T-helper 1 cell (primary cell): ENCODE measurements around the gene ATP8B2.
"Not testable (repeated sequence)": the region's sequence is repeated elsewhere in the genome, so short reads cannot be mapped to it uniquely, and the experiment has no call there.

ENCODE experiments used
- DNase-seq, 5 donors: peaks; one replicate each; pipeline ENCODE4 v3.0.0-alpha.2; 2012 to 2020

The ATP8B2 gene

DNA sequence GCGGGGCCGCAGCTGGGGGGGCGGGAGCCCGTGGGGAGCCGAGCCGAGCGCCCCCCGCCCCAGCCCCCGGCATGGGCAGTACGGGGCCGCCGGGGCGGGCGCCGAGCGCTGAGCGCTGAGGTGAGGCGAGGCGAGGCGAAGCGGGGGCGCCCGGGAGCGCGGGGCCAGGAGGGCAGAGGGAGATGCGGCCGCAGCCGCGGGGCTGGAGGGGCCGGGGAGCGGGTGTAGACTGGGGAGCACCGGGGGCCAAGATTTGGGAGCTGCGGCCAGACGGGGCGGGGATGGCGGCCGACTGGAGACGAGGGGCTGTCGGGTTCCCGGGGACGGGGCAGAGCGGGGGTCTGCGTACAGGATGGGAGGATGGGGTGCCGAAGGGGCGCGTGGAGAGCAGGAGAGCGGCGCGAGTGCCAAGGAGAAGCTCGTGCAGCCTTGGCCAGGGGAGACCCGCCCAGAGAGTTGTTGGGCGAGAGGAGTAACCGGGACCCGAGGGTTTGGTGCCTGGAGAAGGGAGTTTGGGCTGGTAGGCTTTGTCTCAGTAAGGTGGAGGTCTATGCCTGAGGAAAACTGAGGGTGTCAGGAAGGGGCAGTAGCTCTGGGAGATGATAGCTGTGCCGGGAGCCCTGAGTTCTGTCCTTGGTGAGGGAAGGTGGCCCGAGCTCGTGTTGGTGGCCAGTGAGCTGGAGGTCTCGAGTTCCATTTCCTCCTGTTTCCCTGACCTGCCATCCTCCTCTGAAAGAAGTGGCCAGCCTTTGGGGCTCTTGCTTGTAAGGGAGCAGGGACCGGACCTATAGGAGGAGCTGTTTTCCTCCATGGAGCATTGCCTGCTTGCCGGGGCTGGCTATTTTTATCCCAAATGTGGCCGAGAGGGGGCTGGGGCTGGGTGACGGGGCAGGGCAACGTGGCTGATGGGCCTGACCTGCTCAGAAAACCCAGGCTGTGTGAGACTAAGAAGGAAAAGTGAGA is 539 bp downstream of the ATP8B2 start:
- DNase-seq = peak in 4 of 5 donors; percentile 28 to 50 (median 34)

DNA sequence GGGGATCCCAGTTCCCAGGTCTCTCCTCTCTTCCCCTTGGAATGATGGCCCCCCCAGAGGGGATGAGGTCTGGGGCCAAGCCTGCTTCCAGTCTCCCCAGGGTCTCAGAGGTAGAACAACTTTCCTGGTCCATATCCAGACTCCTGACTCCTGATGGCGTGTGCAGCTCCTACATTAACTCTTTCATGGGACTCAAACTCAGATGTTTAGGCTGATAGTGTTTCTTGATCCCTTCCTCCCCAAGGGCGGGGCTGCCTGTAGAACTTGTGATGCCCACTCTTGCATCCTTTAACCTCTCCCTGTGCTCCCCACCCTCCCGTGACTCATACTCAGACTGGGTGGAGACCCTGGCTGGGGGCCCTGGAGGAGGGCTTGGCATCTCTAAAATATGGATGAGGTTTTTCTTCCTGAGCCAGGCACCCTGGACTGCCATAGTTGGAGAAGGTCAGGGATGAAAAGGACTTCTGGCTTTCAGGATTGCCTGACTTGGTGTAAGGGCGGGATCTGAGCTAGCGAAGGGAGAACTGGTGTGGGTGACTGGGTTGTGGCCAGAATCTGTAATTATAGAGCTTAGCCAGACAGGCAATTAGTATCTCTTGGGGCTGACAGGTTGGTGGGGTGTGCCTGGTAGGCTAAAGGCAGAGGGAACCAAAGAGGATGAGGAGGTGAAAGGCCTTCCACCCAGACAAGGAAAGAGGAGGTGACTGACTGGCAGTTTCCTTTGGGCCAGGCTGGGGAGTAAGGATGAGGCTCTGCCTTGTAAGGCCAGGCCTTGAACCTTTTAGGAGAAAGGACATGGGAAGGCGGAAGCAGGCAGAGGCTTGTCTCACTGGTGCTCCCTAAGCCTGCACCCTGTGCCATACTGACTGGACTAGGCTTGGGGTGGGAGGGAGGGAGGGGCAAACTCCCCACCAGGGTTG is 1.5 kb downstream of the ATP8B2 start:
- DNase-seq = peak in 1 of 5 donors; percentile 25

DNA sequence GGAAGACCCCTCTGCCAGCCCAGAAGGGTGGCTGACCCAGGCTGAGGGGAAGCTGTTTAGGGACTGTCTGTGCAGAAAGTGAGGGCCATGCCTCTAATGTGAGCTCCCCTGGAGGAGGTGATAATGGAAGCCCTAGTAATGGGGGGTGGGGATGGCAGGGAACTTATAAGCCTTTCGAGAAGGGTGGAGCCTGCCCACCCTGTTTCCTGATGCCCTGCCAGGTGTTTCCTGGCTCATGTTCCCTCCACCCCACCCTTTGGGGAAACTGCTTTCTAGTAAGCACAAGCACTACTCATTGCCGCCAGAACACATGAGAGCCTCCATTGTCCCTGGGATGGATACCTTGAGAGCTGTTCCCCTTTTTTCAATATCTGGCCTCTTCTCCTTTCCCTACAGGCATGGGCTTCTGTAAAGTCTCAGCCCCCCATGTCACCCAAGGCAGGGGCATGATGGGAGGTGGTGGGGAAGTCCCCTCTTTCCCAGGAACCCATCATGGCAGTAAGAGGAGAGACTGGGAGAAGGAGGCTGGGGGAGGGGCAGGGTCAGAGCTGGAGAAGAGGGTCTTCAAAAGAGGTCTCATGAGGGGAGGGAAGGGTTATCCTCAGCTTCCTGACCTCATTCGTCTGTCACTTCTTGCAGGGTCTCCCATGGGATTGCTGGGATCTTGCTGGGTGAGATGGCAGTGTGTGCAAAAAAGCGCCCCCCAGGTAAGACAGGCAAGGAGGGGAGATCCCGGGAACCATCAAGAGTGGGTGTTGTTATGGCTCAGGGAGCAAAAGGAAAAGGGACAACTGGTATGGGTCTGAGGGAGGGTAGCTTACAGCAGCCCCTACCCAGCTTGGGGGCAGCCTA is 2.4 kb downstream of the ATP8B2 start:
- peak in 3 of 5 donors; percentile 33 to 55 (median 37) for DNase-seq

DNA sequence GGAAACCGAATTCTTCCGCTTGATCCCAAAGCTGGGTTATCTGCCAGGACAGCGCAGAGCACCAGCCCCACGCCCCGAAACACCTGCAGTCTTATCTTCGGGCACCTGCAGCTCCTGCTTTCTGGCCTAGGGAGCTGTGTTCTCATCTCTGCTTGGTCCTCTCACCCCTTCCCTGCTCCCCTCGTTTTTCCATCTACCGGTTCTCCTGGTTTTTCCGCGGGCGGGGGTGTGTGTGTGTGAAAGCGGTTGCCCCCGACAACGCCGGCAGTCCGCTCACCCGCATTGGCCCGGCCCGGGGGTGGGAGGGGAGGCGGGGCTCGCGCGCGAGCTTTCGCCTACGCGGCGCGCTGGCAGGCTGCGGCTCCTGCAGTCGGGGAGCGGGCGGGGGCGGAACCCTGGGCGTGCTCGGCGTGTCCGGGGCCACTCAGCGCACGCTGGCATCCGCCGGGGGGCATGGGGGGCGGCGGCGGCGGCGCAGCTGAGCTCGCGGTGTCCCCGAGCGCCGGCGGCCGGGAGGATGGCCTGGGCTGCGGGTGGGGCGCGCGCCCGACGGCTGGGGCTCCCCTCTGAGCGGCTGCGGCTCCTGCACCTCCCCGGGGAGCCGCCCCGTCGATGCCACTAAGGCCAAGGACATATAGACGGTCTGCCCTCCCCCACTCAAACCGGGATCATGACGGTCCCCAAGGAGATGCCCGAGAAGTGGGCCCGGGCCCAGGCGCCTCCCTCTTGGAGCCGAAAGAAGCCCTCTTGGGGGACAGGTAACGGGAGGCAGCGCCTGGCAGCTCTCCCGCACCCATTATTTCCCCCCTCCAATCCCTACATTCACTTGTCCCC is 3.2 kb downstream of the ATP8B2 start:
- peak; percentile 79 to 88 (median 82) for DNase-seq

DNA sequence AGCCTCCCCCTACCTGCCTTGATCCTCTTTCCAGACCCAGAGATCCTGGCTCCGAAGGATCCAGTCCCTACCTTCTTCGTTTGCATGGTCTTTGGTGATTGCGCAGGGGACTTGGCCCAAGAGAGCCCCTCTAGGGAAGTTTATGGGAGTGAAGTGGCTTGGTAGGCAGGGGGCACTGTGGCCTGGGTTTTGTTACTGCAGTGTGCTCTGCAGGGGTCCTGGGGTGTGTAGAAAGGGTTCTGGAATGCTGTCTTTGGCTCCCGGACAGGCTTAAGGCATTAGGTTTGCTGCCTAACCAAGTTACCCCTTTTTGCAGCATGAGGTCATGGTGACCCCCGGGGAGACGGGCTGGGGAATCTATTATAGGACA is 3.8 kb downstream of the ATP8B2 start:
- no peak for DNase-seq

DNA sequence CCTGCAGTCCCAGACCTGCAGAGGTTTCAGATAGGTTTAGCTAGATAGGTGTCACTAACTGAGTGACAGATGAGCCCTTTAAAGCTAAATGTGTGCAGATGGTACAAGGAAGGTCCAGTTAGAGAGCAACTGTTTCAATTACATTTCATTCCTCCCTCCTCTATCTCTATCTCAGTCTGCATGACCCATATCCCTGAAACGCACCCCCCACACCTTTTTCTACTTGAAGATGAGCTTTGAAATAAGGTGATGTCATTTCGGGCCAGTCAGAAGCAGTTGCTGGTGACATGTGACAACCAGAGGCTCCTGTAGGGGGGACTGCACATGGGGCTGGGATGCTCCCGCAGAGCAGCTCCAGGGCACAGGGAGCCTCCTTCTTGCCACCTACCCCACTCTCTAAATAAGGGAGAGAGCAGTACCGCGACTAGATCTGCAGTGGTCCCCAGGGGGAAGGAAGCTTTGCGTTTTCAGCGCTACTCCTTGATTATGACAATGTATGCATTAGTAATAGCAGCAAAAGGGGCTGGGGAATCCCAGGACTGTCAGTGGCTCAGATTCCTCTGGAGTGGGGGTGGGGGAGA is 4.3 kb downstream of the ATP8B2 start:
- DNase-seq = no peak

DNA sequence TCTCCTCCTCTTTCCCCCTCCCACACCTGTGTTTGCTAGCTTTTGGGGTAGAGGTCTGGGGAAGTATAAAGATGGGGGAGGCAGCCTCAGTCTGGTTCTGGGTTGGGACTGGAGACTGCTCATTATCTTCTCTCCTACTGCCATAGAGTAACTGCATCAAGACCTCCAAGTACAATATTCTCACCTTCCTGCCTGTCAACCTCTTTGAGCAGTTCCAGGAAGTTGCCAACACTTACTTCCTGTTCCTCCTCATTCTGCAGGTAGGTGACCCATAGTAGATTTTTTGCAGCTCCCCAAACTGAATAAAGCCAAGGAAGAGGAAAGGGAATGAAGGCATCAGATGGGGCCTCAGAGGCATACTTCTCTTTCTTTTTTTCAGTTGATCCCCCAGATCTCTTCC is 5.3 kb downstream of the ATP8B2 start:
- DNase-seq = peak in 1 of 5 donors; percentile 40

DNA sequence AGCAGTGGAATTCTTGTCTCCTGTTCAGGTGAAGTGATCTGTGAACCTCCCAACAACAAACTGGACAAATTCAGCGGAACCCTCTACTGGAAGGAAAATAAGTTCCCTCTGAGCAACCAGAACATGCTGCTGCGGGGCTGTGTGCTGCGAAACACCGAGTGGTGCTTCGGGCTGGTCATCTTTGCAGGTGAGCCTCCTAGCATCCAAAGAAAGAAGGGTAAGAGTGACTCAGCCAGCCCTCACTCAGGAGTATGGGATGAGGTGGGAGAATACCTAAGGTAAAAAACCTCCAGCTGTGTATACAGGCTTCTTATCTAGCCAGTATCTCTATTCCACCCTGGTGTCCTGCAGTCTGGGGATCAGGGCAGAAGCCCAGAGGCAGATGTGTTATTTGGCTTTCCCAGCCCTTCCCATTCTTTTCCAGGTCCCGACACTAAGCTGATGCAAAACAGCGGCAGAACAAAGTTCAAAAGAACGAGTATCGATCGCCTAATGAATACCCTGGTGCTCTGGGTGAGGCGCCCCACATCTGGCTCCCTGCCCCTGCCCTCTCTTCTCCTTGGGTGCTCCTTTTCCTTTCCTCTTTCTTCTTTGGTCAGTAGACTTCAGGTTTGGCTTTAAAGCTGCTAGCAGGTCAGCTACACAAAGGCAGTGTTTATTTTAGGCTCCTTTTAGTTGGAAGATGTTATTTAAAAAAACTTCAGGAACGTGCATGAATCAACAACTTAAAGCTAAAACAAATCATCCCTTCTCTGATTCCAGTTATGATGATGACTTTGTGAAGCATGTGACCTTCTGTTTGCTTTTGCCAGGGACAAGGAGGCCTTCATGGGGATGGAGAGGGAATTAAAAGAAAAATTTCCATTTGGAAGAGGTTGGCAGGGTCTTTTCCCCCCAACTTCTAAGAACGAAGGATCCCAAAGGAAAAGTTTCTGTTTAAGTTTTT is 9.0 kb downstream of the ATP8B2 start:
- DNase-seq = no peak

DNA sequence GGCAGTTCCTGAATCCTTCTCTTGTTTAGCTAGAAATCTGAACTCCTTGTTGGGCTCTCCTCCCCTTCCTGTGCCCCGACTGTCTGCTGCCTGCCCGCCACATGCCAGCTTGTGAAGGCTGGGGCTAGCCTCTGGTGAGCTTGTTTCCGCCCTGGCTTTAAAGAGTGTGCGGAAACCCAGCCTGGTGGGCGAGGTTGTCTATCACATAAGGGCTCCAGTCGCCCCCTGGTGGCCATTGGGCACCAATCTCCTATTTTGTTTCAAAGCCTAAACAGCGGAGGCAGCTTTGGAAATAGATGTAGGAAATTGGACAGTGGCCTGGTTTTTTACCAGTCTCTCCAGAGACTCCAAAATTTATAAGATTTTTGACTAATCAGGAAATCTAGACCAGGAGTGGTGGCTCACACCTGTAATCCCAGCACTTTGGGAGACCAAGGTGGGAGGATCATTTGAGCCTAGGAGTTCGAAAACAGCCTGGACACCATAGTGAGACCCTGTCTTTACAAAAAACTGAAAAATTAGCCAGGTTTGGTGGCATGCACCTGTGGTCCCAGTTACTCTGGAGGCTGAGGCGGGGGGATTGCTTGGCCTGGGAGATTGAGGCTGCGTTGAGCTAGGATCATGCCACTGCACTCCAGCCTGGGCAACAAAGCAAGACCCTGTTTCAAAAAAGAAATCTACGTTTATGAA is 9.8 kb downstream of the ATP8B2 start:
- peak; percentile 74 to 93 (median 82) for DNase-seq

DNA sequence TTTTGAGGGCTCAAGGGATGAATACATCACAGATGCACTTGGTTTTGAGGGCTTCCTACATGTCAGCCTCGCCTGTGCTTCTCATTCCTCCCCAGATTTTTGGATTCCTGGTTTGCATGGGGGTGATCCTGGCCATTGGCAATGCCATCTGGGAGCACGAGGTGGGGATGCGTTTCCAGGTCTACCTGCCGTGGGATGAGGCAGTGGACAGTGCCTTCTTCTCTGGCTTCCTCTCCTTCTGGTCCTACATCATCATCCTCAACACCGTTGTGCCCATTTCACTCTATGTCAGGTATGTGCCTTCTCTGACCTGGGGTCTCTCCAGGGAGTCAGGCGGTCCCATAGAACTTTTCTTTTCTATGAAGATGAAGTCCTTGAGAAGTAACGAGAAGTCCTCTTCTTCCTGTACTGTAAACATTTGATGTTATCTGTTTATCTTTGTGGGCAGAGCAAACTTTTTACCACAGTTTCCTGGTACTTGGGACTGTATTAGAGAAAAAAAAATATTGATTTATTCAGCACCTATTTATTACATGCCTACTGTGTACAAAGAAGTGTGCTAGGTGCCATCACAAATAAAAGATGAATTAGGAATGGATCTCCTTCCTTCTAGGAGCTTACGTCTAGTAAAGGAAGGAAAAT is 12.0 kb downstream of the ATP8B2 start:
- DNase-seq = peak in 1 of 5 donors; percentile 56

DNA sequence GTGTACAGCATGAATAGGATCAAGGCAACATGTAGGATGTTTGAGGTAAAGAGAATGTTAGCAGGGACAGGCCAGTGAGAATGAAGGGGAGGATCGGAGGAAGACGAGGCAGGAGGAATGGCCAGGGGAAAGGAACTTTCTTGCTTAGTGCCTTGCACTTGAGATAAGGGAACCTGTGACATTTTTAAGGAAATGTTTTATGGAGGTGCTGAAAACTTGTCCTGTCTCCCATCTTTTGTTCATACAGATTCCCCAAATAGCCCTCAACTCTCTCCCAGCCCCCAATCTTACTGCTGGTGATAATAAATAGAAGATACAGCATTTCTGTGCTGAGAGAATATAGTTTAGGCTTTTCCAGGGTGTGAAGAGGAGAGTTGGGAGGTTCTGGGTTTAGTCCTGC is 13.6 kb downstream of the ATP8B2 start:
- DNase-seq = no peak

DNA sequence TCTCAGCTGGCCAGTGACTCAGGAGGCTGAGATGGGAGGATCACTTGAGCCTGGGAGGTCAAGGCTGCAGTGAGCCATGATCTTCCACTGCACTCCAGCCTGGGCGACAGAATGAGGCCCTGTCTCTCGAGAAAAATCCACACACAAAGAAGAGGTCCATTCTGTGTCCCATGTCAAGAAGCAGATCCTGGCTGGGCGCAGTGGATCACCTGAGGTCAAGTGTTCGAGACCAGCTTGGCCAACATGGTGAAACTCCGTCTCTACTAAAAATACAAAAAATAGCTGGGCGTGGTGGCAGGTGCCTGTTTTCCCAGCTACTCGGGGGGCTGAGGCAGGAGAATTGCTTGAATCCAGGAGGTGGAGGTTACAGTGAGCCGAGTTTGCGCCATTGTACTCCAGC is 16.0 kb downstream of the ATP8B2 start:
- DNase-seq = not testable (repeated sequence)

DNA sequence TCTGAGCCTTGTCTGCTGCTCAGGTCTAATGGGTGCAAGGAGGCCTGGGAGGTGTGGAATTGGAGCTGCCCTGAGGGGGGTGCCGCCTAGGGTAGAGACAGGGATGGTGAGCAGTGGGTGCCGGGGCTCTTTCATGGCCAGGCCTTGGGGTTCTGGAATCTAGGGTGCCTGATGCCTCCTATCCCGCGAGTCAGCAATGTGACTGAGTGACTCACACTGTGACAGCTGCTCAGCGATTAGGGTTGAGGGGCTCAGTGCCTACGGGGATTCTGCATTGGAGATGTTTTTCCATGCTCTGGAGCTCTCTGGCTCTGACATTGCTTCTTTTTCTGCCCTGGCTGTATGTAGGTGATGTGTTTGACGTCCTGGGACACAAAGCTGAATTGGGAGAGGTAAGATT is 16.8 kb downstream of the ATP8B2 start:
- no peak for DNase-seq

DNA sequence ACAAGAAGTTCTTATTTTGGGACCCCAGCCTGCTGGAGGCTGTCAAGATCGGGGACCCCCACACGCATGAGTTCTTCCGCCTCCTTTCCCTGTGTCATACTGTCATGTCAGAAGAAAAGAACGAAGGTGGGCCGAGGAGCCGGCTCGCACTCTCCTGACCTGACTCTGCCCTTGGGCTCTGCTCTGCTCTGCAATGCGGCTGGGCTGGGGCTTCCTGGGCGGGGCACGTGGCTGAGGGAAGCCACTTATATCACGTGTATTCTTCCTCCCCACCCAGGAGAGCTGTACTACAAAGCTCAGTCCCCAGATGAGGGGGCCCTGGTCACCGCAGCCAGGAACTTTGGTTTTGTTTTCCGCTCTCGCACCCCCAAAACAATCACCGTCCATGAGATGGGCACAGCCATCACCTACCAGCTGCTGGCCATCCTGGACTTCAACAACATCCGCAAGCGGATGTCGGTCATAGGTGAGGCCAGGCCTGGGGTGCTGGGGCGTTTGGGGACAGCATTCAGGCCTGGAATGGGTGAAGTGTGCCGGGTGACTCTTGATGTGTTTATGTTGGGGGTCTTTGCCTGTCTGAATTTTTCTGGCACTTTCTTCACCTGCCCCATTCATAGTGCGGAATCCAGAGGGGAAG is 17.6 kb downstream of the ATP8B2 start:
- peak; percentile 45 to 82 (median 64) for DNase-seq

DNA sequence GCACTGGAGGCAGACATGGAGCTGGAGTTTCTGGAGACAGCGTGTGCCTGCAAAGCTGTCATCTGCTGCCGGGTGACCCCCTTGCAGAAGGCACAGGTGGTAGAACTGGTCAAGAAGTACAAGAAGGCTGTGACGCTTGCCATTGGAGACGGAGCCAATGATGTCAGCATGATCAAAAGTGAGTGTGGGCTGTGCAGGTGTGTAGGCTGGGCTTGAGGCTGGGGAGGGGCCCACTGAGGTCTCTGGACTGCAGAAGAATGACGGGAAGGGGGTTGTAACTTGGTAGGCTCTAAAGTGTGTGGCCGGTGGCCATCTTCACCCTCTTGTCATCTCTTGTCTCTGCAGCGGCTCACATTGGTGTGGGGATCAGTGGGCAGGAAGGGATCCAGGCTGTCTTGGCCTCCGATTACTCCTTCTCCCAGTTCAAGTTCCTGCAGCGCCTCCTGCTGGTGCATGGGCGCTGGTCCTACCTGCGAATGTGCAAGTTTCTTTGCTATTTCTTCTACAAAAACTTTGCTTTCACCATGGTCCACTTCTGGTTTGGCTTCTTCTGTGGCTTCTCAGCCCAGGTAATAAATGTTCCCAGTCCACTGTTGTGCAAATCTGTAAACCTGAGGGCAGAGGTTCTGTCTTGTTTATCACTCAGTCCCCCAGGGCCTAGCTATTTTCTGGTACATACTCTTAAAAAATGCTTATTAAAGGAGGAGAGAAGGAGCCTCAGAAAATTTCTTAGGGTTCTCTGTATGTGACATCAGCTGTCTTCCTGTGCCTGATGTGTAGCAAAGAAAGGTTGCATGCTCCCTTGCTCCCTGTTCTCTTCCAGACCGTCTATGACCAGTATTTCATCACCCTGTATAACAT is 19.9 kb downstream of the ATP8B2 start:
- peak; percentile 60 to 78 (median 70) for DNase-seq

DNA sequence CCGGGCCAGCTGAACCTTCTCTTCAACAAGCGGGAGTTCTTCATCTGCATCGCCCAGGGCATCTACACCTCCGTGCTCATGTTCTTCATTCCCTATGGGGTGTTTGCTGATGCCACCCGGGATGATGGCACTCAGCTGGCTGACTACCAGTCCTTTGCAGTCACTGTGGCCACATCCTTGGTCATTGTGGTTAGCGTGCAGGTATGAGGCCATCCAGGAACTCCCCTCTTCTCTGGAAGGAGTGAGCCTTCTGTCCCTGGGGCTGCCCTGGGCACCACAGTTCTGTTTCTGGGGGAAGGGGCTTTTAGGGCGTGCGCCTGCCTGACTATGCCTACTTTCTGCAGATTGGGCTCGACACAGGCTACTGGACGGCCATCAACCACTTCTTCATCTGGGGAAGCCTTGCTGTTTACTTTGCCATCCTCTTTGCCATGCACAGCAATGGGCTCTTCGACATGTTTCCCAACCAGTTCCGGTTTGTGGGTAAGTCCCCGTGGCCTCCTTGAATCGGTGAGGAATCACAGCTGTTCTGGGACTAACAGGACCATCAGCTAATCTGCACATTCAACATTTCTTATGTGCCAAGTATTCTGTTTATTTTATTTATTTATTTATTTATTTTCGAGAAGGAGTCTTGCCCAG is 21.1 kb downstream of the ATP8B2 start:
- no peak for DNase-seq

DNA sequence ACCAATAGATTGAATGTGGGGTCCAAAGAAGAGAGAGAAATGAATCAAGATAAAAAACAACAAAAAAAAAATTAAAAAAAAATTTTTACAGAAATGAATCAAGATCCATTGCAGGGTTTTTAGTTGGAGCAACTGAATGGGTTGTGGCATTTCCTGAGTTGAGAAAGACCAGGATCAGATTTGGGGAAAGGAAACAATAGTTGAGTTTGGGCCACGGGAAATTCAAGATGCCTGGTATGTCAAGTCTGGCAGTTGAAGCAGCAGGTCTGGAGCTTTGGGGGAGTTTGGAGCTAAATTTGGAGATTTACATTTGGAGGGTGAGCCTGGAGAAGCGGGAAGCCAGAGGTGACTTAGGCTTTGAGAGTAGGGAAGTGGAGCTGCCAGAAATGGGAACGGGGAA is 22.6 kb downstream of the ATP8B2 start:
- no peak for DNase-seq
